K562 (cell line): ENCODE data around the gene VAPB.

Experiments used
- BRF1 ChIP-seq: IDR thresholded peaks from 3 replicates; pipeline ENCODE4 v1.6.1; 2011; ENCODE audit warnings: borderline replicate concordance, mild to moderate bottlenecking; ENCODE audit not compliant: insufficient read length; ENCODE audit errors: extremely low read depth
- FOS ChIP-seq: IDR thresholded peaks from 3 replicates; pipeline ENCODE4 v1.6.1; 2011; ENCODE audit not compliant: insufficient read length; ENCODE audit errors: extremely low read depth
- FOSL1 ChIP-seq: fragments of 200-800 bp; sonication (Bioruptor generic); conservative IDR thresholded peaks from 2 replicates; pipeline ENCODE4 v1.6.1; 2016; ENCODE audit warnings: missing genetic modification characterization, missing compliant biosample characterization
- RBM39 ChIP-seq: fragments of 200-400 bp; formaldehyde crosslinking; optimal IDR thresholded peaks from 2 replicates; pipeline ENCODE3; 2018; ENCODE audit warnings: low read depth, low read length
- ZNF165 ChIP-seq: fragments of 250-450 bp; sonication (Bioruptor Pico); IDR thresholded peaks from 2 replicates; pipeline ENCODE4 v1.4.0; 2020; ENCODE audit warnings: borderline replicate concordance
- ZNF589 ChIP-seq: fragments of 200-800 bp; sonication (Bioruptor generic); IDR thresholded peaks from 2 replicates; pipeline ENCODE4 v1.6.1; 2016; ENCODE audit warnings: low read depth, missing genetic modification characterization, missing compliant biosample characterization
- TF ChIP-seq, protein P1 (sequence below): sonication (generic); formaldehyde crosslinking; IDR thresholded peaks from 2 replicates; pipeline ENCODE4 v1.8.1; 2022; ENCODE audit warnings: missing genetic modification reagents

DNA sequence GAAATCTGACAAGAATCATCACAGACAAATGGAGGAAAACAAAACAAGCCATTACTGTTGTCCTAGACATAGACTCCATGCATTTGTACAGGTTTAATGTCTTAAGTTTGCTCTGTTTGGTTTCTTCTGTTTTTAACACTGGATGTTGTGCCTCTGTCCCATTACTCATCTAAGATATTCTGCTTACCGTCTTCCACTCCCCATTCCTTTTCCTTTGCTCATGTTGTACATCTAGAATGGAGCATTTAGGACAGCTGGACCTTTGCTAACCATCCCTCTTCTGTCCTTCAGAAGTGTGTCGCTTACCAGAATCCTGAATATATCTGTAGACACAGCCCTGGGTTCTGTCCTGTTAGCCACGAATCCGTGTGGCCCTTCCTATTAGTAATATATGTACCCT lies 44.3 kb upstream of the VAPB start:
- TF ChIP-seq ZNF165 (CRISPR knock-in tag) (no peak), BRF1 (no peak), ZNF589 (CRISPR knock-in tag) (no peak), FOS (no peak), RBM39 (no peak), FOSL1 (tag) (no peak)
- TF ChIP-seq, protein P1, sequence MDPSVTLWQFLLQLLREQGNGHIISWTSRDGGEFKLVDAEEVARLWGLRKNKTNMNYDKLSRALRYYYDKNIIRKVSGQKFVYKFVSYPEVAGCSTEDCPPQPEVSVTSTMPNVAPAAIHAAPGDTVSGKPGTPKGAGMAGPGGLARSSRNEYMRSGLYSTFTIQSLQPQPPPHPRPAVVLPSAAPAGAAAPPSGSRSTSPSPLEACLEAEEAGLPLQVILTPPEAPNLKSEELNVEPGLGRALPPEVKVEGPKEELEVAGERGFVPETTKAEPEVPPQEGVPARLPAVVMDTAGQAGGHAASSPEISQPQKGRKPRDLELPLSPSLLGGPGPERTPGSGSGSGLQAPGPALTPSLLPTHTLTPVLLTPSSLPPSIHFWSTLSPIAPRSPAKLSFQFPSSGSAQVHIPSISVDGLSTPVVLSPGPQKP (CRISPR knock-in tag) = no peak
